Esophagus muscularis mucosa (tissue), 4 donors: ENCODE results near the gene C20orf141. TPM values are rescaled to one million over a fixed set of nuclear protein-coding genes. Genes with fewer than 3 reads are reported as not detected.
"Not testable (repeated sequence)": the region's sequence is repeated elsewhere in the genome, so short reads cannot be mapped to it uniquely, and the experiment has no call there.

Source experiments
- DNase-seq: peaks from one replicate; pipeline ENCODE4 v3.0.0-alpha.2; 2017; ENCODE audit errors: extremely low spot score
- H3K27ac ChIP-seq, 4 donors: fragments of 200-600 bp; sonication (generic); replicated peaks in 1 of 4; 1 replicate in 3 of 4; 2 replicates in 1 of 4; pipeline ENCODE4 v1.5.1; 2016 to 2019; ENCODE audit warnings: mild to moderate bottlenecking in 1 of 4
- H3K27me3 ChIP-seq, 4 donors: fragments of 200-600 bp; sonication (generic); one replicate each; pipeline versions ENCODE4 v1.5.1 to v1.6.0; 2016 to 2019
- H3K36me3 ChIP-seq, 4 donors: fragments of 200-600 bp; sonication (generic); one replicate each; pipeline ENCODE4 v1.5.1; 2016 to 2019
- H3K4me1 ChIP-seq, 4 donors: fragments of 200-600 bp; sonication (generic); one replicate each; pipeline ENCODE4 v1.5.1; 2016 to 2019
- H3K4me3 ChIP-seq, 4 donors: fragments of 200-600 bp; sonication (generic); 1 replicate in 2 of 4; 2 replicates in 2 of 4; pipeline ENCODE4 v1.5.1; 2016 to 2019; ENCODE audit warnings: mild to moderate bottlenecking in 4 of 4, moderate library complexity in 1 of 4
- H3K9me3 ChIP-seq, 4 donors: fragments of 200-600 bp; sonication (generic); 1 replicate in 3 of 4; 2 replicates in 1 of 4; pipeline ENCODE4 v1.5.1; 2016 to 2019
- EP300 ChIP-seq: sonication (generic); formaldehyde crosslinking; IDR thresholded peaks from one replicate; pipeline ENCODE4 v1.6.1; 2017; ENCODE audit warnings: antibody characterized with exemption
- POLR2A ChIP-seq: fragments of 450-650 bp; IDR thresholded peaks from one replicate; pipeline ENCODE4 v1.6.1; 2017; ENCODE audit warnings: antibody characterized with exemption, moderate library complexity, mild to moderate bottlenecking, low read depth
- POLR2AphosphoS5 ChIP-seq, 2 donors: sonication (generic); formaldehyde crosslinking; IDR thresholded peaks; one replicate each; pipeline ENCODE4 v1.6.1; 2017; ENCODE audit warnings: antibody characterized with exemption in 2 of 2
- WGBS: methylation state at CpG from one replicate; pipeline ENCODE4 v1.1.5; 2018; 5-methylcytosine and 5-hydroxymethylcytosine counted together
- intact Hi-C: fragments of 100-400 bp; cut with DNase I; formaldehyde crosslinking; loops from one replicate; pipeline ENCODE4 v1.15.1; 2023
- total RNA-seq, 4 donors: library from RNA; depleted of rRNA; stranded (reverse); fragments of >200 nt; gene quantifications; one replicate each; pipeline versions ENCODE4 v1.1.0 to v1.2.1, GENCODE V29; 2016
- TF ChIP-seq, protein P1 (sequence below), 3 experiments: fragments of 200-600 bp in 2 of 3; fragments of 450-650 bp in 1 of 3; sonication (generic) in 2 of 3; IDR thresholded peaks; one replicate each; pipeline ENCODE4 v1.5.1; 2017 to 2019; ENCODE audit warnings: antibody characterized with exemption in 3 of 3, mild to moderate bottlenecking in 2 of 3, moderate library complexity in 1 of 3

The C20orf141 gene
- total RNA-seq, 4 donors from 2014 or later, result not detected

DNA sequence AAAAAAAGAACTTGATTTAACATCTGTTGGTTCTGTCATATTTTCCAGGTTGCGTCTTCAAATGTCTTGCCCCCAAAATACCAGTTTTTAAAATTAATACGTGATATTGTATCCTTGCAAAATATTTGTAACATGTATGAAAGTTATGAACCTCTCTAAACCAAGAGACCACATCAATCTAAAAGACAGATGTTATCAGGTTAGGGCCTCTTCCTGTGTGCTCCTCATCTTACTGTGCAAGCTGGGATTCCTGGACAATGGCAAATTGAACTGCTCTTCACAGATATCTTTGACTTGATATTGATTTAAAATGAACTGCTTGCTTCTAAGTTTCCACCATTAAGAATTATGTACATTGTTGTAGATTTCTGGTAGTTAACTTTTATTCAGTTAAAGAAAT is 11.0 kb downstream of the C20orf141 start:
- Histone ChIP-seq H3K36me3 (no peaks in the 10 kb centered on the region), H3K27ac (no peak overlapping the region), H3K4me1 (peaks cover 0 to 8% (median 7%) of the 10 kb centered on the region in 4 donors), H3K27me3 (peaks cover 0 to 52% (median 9%) of the 10 kb centered on the region in 4 donors), H3K4me3 (no peak overlapping the region), H3K9me3 (no peaks in the 10 kb centered on the region)
- DNase-seq, result no peak
- 94% methylated on average over 2 of the region's 2 CpGs for WGBS
- intact Hi-C loops, result no loop called here
- TF ChIP-seq, protein P1, sequence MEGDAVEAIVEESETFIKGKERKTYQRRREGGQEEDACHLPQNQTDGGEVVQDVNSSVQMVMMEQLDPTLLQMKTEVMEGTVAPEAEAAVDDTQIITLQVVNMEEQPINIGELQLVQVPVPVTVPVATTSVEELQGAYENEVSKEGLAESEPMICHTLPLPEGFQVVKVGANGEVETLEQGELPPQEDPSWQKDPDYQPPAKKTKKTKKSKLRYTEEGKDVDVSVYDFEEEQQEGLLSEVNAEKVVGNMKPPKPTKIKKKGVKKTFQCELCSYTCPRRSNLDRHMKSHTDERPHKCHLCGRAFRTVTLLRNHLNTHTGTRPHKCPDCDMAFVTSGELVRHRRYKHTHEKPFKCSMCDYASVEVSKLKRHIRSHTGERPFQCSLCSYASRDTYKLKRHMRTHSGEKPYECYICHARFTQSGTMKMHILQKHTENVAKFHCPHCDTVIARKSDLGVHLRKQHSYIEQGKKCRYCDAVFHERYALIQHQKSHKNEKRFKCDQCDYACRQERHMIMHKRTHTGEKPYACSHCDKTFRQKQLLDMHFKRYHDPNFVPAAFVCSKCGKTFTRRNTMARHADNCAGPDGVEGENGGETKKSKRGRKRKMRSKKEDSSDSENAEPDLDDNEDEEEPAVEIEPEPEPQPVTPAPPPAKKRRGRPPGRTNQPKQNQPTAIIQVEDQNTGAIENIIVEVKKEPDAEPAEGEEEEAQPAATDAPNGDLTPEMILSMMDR (IDR thresholded peaks at IDR 0.05), result no peak
- TF ChIP-seq POLR2A (no peak), EP300 (no peak), POLR2AphosphoS5 (IDR thresholded peaks at IDR 0.05) (no peak)

DNA sequence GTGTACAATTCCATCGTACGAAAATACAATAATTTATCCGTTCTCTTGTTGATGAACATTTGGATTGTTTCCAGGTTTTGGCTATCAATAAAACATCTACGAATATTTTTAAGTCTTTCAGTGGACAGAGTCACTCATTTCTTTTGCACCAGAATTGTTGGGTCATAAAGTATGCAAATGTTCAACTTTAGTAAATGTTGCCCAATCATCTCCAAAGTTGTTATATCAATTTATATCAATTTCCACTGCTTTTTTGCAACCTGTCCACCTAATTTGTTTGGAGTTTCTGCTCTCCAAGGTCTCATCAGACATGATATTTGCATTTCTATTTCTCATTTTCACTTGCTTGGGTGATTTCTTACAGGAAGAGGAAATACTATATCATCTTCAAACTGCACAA is 11.9 kb downstream of the C20orf141 start:
- TF ChIP-seq, protein P1 (IDR thresholded peaks at IDR 0.05), result no peak
- TF ChIP-seq POLR2A, result no peak
- TF ChIP-seq EP300, result no peak
- TF ChIP-seq POLR2AphosphoS5 (IDR thresholded peaks at IDR 0.05), result no peak
- intact Hi-C loops, result no loop called here
- H3K27ac ChIP-seq, result no peak overlapping the region
- no peak for DNase-seq
- 87% methylated on average over 4 of the region's 4 CpGs for WGBS
- no peaks in the 10 kb centered on the region for H3K36me3 ChIP-seq
- no peaks in the 10 kb centered on the region for H3K9me3 ChIP-seq
- H3K4me3 ChIP-seq, result no peak overlapping the region
- H3K27me3 ChIP-seq, result peaks cover 0 to 43% (median 3%) of the 10 kb centered on the region in 4 donors
- H3K4me1 ChIP-seq, result no peaks in the 10 kb centered on the region

- no peak for TF ChIP-seq EP300
- no peak for TF ChIP-seq POLR2A
- TF ChIP-seq POLR2AphosphoS5 (IDR thresholded peaks at IDR 0.05), result no peak
- TF ChIP-seq, protein P1 (IDR thresholded peaks at IDR 0.05), result no peak
- 66% methylated on average over 6 of the region's 6 CpGs for WGBS
These were observed 14.6 kb downstream of the C20orf141 start for GRCh38 chr20:2829376-2829775.

GRCh38 chr20:2831206-2831605 is 16.4 kb downstream of the C20orf141 start:
- H3K9me3 ChIP-seq, H3K27ac ChIP-seq, intact Hi-C loops, DNase-seq, H3K4me1 ChIP-seq, H3K4me3 ChIP-seq: not testable (repeated sequence)
- WGBS, result 86% methylated on average over 7 of the region's 7 CpGs
- H3K36me3 ChIP-seq, result peaks cover 0 to 12% (median 4%) of the 10 kb centered on the region in 4 donors
- peaks cover 0 to 29% (median 2%) of the 10 kb centered on the region in 4 donors for H3K27me3 ChIP-seq

More at GRCh38 chr20:2829376-2829775, 14.6 kb downstream of the C20orf141 start:
- Histone ChIP-seq H3K27me3 (peaks cover 0 to 36% (median 3%) of the 10 kb centered on the region in 4 donors), H3K36me3 (peaks cover 0 to under 1% (median 0%) of the 10 kb centered on the region in 4 donors), H3K4me3 (no peak overlapping the region), H3K27ac (no peak overlapping the region), H3K4me1 (no peaks in the 10 kb centered on the region), H3K9me3 (no peaks in the 10 kb centered on the region)
- intact Hi-C loops, result no loop called here
- peak; percentile 90 for DNase-seq

- Histone ChIP-seq H3K4me3 (no peak overlapping the region), H3K9me3 (no peaks in the 10 kb centered on the region), H3K4me1 (peaks cover 0 to under 1% (median 0%) of the 10 kb centered on the region in 4 donors), H3K36me3 (peaks cover 0 to 27% (median 19%) of the 10 kb centered on the region in 4 donors), H3K27ac (no peak overlapping the region), H3K27me3 (peaks cover 0 to 11% (median 0%) of the 10 kb centered on the region in 4 donors)
- TF ChIP-seq, protein P1 (IDR thresholded peaks at IDR 0.05), result no peak
- TF ChIP-seq POLR2A (no peak), EP300 (no peak), POLR2AphosphoS5 (IDR thresholded peaks at IDR 0.05) (no peak)
- intact Hi-C loops, result no loop called here
- DNase-seq, result no peak
- 77% methylated on average over 1 of the region's 1 CpG for WGBS
These were observed 19.0 kb downstream of the C20orf141 start for GRCh38 chr20:2833761-2834160.
